ENCODE results near the gene SNUPN. TPM values are rescaled to one million over a fixed set of nuclear protein-coding genes. Genes with fewer than 3 reads are reported as not detected.
"Not testable (repeated sequence)": the region's sequence is repeated elsewhere in the genome, so short reads cannot be mapped to it uniquely, and the experiment has no call there.

The SNUPN gene
- total RNA-seq, 2 donors from 2014 or later: 17.2 to 22.5 TPM

DNA sequence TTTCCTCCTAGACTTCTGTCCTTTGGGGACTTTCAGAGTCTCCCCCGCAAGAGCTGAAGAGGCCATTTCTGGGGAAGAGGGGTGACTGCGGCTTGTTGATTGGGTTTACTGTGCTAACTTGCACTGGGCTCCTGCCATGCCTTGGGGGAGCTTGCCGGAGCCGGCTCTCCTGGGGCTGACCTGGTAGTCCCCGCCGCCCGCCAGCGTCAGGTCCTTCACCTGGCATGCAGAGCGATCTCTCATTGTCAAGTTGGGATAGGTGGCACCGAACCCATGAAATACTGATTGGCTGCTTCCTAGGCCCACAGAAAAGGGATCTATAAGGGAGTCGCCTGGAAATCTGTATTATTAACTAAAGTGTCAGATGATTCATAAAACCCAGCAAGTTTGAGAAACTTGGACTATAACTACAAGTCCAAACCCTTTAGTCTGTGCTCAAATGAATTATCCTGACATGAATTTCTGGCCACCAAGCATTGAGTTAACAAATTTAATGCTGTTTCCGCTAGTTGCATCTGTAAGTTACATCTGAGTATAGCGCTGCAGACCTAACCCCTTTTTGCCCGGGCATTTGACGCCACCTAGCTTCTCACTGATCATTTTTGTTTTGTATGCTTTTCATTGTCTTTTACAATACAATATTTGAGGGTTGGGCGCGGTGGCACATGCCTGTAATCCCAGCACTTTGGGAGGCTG, 15.1 kb upstream of the SNUPN start:
- intact Hi-C loops (cut with DNase I): no loop called here
- no peak for DNase-seq (ENCODE audit: low spot score)

DNA sequence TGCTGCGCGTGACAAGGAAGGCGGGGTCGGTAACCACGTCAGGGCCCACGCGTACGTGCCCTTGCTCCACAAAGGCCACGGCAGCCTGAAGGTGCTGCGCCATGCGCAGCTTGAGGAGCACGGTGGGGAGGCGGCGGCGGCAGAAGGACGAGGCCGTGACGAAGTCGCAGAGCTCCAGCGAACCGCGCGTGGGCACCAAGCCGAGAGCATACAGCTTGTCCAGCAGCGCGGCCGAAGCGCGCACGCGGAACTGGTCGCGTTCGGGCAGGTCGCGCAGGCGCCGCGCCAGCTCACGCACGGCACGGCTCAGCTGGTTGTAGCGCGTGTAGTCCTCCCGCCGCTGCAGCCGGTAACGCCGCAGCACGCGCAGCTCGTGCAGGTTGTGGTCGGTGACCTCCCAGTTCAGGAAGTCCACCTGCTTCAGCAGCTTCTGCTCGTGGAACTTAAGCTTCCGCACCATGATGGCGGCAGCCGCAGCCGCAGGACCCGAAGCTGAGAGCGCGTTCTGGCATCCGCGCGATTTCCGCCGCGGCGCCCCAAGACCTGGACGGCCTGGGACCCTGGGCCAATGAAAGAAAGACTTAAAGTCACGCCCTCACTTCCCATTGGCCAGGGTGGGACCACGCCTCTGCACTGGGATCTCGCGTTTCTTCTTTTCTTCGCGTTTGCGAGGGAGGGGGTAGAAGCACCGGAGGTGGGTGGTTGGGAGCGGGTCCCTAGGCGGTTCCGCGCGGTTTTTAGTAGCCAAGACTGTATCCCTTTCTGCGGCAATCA, 14.4 kb upstream of the SNUPN start, which contains the start of gene IMP3:
Gene IMP3 (minus strand): TSS at position 516 of the 774 bp plus-strand sequence. CDS start 56 bp downstream, at position 460.
- intact Hi-C loops (cut with DNase I): no loop called here
- DNase-seq (ENCODE audit: low spot score): peak; percentile 98

GRCh38 chr15:75639191-75639708, 13.7 kb upstream of the SNUPN start:
- intact Hi-C loops (cut with DNase I): no loop called here
- DNase-seq (ENCODE audit: low spot score): no peak

DNA sequence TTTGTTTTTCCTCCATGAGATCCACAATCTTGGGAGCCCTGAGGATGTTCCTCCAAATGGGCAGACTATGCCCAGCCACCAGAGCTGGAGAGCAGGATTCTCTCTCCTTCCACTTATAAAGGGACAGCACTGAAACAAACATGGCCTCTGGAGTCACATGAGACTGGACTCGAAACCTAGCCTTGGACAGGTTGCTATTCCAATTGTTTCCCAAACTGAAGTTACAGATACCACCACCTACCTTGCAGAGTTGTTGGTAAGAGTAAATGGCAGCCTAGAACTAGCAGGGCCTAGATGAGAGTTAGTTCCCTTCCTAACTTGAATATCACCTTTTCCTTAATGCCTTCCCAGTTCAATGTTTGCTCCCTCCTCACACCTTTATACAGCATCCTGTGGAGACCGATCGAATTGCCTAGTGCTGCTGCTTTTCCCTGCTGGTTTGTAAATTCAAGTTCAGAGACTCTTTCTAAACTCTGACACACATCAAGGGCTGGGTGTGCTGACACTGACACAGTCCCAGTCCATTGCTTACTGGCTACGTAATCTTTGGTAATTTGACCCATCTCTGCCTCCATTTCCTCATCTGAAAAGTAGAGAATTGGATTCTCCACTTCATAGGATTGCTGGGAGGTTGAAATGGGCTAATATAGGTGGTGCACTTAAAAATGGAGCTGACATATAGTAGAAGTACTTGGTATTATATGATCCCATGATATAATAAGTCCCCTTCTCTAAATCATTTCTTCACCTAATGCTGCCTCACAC, 11.9 kb upstream of the SNUPN start:
- no peak for DNase-seq (ENCODE audit: low spot score)
- intact Hi-C loops (cut with DNase I): no loop called here

- intact Hi-C loops (cut with DNase I): no loop called here
- DNase-seq (ENCODE audit: low spot score): no peak
Observed at GRCh38 chr15:75636026-75636425, 10.5 kb upstream of the SNUPN start.

GRCh38 chr15:75633922-75634321, 8.4 kb upstream of the SNUPN start:
- DNase-seq (ENCODE audit: low spot score); intact Hi-C loops (cut with DNase I): not testable (repeated sequence)

- intact Hi-C loops (cut with DNase I): no loop called here
- DNase-seq (ENCODE audit: low spot score): no peak
Observed at GRCh38 chr15:75631935-75632334, 6.4 kb upstream of the SNUPN start.

DNA sequence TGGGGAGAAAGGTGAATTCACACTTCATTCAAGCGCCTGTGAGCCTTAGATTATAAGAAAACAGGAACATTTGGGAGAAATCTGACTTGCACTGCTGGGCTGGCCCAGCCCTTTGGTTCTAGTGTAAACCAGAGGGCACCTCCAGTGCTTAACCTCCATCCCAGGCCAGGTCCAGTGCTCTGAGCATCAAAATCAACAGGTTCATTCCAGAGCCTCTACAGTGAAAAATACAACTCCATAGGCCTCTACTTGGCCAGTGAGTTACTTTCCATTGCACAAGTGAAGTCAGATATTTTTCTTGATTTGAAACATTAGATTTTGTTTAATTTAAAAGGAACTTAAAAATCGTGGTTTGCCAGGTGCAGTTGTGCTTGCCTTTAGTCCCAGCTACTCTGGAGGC, 3.0 kb downstream of the SNUPN start:
- intact Hi-C loops (cut with DNase I): loop anchor here in 1 of 2 donors (10.0 kb wide), 1 partner anchor 52 kb away; no protein-coding TSS in a partner anchor
- DNase-seq (ENCODE audit: low spot score): no peak

GRCh38 chr15:75620841-75621391, 4.6 kb downstream of the SNUPN start:
- DNase-seq (ENCODE audit: low spot score): peak; percentile 96
- intact Hi-C loops (cut with DNase I): loop anchor here (1.0 to 10.0 kb wide), 2 partner anchors 26 to 54 kb away; partner anchors contain the start of gene SNX33 (in 1 of the 2)

GRCh38 chr15:75620058-75620820, 5.3 kb downstream of the SNUPN start:
- intact Hi-C loops (cut with DNase I): loop anchor here in 1 of 2 donors (10.0 kb wide), 1 partner anchor 55 kb away; no protein-coding TSS in a partner anchor
- DNase-seq (ENCODE audit: low spot score): peak; percentile 81

- intact Hi-C loops (cut with DNase I): no loop called here
Observed at GRCh38 chr15:75616766-75617165, 8.8 kb downstream of the SNUPN start.

DNA sequence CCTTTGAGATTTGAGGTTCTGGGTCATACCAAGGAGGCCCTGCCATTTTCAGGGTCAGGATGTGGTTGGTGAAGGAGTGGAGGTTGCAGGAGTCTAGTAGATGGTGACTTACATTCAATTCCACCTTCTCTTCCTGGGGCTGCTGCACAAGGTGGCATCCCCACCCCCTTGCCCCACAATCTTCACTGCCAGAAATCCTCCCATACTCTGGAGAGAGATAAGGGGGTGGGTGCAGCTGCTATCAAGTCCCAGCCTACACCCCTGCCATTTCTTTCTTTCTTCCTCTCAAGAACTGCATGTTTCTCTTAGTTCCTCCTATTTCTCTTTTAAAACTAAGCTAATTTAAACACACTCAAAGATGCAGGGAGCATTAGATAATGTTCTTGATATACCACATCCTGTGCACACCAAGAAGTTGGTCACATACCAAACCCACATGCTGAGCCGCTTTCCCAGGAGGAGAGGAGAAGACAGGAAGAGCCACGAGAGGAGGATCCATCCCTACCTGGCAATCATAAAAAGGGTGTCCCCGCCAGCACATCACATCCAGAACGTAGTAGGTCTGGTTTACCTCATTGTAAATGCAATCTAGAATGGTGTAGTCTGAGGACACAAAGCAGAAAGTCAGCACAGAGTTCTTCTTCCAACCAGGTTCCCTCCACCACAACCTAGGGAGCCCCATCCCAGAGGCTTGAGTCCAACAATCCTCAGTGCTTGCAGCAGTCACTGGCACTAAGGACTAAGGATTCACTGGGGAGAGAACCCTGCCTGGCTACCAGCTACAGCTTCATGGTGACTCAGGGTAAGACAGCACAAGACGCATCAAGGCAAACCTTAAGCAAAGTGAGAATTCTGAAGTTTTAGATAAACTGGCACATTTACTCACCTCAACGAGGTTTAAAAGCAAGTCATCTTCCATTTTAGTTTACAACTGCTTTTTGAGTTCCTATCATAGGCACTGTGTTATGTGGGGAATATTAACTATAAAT, 18.5 kb downstream of the SNUPN start:
- intact Hi-C loops (cut with DNase I): no loop called here
- no peak for DNase-seq (ENCODE audit: low spot score)

More at GRCh38 chr15:75616766-75617165, 8.8 kb downstream of the SNUPN start:
- DNase-seq (ENCODE audit: low spot score): peak; percentile 9

DNA sequence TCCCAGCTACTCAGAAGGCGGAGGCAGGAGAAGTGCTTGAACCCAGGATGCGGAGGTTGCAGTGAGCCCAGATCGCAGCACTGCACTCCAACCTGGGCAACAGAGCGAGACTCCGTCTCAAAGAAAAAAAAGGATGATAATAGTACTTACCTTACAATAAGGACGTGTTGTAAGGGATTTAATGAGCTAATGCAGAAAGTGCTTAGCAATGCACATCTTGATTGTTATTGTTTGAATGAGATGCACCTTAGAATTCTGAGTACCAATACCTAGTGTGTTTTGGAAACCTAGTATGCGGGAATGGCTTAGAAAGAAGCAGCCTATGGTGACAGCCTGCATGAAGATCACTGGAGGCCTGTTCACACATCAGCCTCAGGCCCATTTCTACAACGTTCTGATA, 19.5 kb downstream of the SNUPN start:
- intact Hi-C loops (cut with DNase I): no loop called here
- DNase-seq (ENCODE audit: low spot score): no peak

DNA sequence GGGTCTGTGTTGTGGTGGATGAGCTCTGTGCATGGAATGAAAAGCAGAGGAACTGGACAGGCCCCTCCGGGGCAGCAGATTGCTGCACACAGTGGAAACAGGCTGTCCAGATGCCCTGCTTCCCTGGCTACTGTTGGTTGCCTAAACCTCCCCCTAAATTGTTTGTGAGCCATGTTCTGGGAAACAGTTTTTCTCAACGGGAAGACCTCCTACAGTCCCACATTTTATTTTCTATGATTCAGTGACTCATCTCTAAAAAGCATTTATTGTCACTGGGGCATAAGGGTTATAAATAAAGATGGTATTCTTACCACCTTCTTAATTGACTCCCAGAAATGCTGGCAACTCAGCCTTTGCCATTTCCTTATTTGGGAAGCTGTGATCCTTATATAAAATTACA, 26.1 kb downstream of the SNUPN start:
- DNase-seq (ENCODE audit: low spot score): no peak
- intact Hi-C loops (cut with DNase I): no loop called here

- intact Hi-C loops (cut with DNase I): no loop called here
- no peak for DNase-seq (ENCODE audit: low spot score)
Observed at GRCh38 chr15:75598361-75598760, 27.2 kb downstream of the SNUPN start.

- intact Hi-C loops (cut with DNase I): no loop called here
Observed at GRCh38 chr15:75597667-75598341, 27.7 kb downstream of the SNUPN start.

More at GRCh38 chr15:75597667-75598341, 27.7 kb downstream of the SNUPN start:
- DNase-seq (ENCODE audit: low spot score): no peak

All from posterior vena cava (tissue), 2 donors.